ENCODE results near the gene ZNF783.

GRCh38 chr7:149218469-149219420 lies 43.3 kb upstream of the ZNF783 start:
- TF ChIP-seq, protein P1, sequence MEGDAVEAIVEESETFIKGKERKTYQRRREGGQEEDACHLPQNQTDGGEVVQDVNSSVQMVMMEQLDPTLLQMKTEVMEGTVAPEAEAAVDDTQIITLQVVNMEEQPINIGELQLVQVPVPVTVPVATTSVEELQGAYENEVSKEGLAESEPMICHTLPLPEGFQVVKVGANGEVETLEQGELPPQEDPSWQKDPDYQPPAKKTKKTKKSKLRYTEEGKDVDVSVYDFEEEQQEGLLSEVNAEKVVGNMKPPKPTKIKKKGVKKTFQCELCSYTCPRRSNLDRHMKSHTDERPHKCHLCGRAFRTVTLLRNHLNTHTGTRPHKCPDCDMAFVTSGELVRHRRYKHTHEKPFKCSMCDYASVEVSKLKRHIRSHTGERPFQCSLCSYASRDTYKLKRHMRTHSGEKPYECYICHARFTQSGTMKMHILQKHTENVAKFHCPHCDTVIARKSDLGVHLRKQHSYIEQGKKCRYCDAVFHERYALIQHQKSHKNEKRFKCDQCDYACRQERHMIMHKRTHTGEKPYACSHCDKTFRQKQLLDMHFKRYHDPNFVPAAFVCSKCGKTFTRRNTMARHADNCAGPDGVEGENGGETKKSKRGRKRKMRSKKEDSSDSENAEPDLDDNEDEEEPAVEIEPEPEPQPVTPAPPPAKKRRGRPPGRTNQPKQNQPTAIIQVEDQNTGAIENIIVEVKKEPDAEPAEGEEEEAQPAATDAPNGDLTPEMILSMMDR (IDR thresholded peaks at IDR 0.05): no peak
- no peak for TF ChIP-seq POLR2A (IDR thresholded peaks at IDR 0.05)
